Measurements from ENCODE around the gene ISM2.

The ISM2 gene

DNA sequence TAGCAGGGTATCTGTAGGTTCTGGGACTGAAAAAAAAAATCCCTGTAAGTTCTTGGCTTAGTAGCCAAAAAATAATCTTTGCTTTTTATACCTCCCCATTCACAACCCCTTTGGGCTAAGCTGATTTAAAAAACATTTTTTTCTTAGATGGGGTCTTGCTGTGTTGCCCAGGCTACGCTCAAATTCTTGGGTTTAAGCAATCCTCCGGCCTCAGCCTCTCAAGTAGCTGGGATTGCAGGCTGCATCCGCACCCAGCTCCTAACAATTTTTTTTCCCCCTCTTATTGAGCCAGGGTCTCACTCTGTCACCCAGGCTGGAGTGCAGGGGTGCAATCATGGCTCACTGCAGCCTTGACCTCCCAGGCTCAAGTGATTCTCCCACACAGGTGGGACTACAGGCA, 9.1 kb upstream of the ISM2 start:
- no peak for DNase-seq (ENCODE audit: low read depth)

- DNase-seq (ENCODE audit: low read depth): no peak
Observed at GRCh38 chr14:77505031-77505430, 6.4 kb upstream of the ISM2 start.

DNA sequence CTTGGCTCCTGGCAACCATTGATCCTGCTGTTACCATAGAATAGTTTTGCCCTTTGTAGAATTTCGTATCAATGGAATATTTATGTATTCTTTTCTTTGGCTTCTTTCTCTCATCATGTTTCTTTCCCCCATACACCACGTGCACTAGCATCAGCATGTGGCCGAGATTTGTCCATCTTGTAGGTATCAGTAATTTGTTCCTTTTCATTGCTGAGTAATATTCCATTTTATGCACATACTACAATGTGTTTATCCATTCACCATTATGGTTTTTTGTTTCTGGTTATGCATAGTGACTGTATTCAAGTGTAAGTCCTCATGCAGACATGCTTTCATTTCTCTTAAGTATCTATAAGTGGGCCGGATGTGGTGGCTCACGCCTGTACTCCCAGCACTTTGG, 4.5 kb upstream of the ISM2 start:
- DNase-seq (ENCODE audit: low read depth): no peak

DNA sequence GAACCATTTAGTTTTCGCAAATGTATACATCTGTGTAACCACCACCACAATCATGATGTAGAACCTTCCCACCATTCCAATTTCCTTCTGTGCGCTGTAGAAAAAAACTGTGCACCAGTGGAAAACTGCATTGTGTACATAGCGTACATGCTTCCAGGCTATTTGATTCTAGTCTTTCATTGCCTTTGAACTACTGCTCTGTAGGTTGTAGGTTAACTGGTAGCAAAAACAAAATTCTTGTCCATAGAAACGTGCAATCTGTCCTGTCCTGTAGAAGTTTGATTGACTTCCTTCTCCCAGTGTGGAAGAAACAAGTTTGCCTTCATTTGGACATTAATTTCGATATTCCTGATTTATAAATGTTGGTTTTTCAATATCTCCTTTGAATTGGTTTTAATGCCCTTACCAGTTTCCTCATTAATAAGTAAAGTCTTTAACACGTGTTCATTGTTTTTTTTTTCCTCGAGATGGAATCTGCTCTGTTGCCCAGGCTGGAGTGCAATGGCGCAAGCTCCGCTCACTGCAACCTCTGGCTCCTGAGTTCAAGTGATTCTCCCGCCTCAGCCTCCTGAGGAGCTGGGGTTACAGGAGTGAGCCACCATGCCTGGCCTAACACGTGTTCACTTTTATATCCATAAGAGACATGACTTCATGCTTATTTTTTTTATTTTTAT, 3.6 kb upstream of the ISM2 start:
- DNase-seq (ENCODE audit: low read depth): no peak

GRCh38 chr14:77498984-77499527, 440 bp upstream of the ISM2 start:
- DNase-seq (ENCODE audit: low read depth): no peak

DNA sequence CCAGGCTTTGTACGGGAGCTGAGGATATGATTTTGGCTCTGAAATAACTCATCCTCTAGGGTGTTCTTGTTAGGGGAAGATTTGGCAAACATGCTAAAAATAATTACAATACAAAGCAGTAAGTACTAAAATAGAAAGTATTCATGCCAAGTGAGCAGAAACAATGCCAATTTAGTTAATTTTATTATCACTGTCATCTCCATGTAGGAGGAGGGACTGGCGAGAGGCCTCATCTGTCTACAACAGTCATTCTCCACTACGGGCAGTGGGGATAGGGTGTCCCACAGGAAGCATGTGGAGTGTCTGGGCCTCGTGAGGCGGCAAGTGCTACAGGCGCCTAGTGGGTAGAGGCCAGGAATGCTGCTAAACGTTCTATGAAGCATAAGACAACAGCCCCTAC, 3.3 kb downstream of the ISM2 start:
- no peak for DNase-seq (ENCODE audit: low read depth)

- DNase-seq (ENCODE audit: low read depth): no peak
Observed at GRCh38 chr14:77491056-77491455, 7.6 kb downstream of the ISM2 start.

DNA sequence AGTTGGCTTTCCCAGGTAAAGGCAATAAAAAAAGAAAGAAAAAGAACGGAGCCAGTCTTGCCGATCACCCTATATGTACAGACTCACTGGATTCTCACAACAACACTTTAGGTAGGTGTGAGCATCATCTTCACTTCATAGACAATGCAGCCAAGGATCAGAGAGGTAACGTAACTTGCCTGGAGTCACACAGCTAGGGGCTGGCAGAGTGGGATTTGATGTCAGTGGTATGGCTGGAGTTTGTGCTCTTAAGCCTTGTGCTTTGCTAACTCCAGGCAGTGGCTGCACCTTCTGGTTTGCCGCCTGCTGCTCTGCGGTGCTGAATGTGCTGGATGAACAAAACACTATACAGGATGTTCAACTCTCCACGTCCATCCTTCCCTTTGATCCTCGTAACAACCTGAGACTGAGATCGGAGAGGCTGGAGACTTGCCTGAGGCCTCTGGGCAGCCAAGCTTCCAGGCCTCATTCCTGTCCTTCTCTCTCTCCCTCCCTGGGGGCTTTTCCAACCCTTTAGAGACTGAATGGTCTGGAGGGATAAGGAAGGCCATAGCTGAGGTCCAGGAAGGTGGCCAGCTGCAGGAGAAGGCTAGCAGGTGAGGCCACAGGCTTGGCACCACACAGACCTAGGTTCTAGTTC, 8.1 kb downstream of the ISM2 start:
- no peak for DNase-seq (ENCODE audit: low read depth)

- DNase-seq (ENCODE audit: low read depth): no peak
Observed at GRCh38 chr14:77489041-77489440, 9.6 kb downstream of the ISM2 start.

DNA sequence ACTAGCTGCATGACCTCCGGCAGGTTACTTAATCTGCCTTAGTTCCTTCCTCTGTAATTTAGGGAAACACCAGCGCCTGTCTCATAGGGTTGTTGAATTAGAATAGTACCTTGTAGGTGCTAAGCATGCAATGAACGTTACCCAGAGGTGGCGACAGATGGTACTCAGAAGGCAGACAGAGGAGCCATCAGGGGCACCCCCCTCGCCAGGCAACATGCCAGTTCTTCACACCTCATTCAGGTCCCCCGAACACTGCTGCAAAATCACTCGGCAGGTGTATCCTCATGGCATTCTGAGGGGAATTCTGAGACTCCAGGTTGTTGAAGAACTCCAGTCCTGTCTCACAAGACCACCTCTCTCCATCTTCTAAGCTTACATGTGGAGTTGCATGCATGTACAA, 10.1 kb downstream of the ISM2 start:
- no peak for DNase-seq (ENCODE audit: low read depth)

GRCh38 chr14:77485901-77486678, 12.5 kb downstream of the ISM2 start:
- DNase-seq (ENCODE audit: low read depth): peak; percentile 72

DNA sequence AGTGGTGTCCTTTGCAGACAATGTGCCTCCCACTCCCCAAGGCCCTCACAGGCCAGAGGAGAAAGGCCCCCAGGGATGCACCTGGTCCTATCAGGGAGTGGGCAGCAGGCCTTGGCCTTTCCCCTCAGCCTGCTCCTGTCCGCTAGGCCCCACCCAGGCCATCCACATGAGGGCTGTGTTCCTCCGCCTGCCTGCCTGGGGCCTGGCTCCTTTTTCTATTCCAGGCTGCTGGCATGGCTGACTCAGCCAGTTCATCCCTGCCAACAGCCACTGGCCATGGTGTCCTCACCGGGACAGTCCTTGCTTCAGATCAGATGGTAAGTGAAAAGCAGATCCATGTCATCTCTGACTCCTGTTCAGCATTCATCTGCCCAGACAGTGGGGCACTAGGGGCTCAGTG, 13.4 kb downstream of the ISM2 start:
- no peak for DNase-seq (ENCODE audit: low read depth)

- DNase-seq (ENCODE audit: low read depth): no peak
Observed at GRCh38 chr14:77482422-77482821, 16.2 kb downstream of the ISM2 start.

- DNase-seq (ENCODE audit: low read depth): no peak
Observed at GRCh38 chr14:77478796-77479195, 19.8 kb downstream of the ISM2 start.

GRCh38 chr14:77478029-77478428, 20.6 kb downstream of the ISM2 start:
- DNase-seq (ENCODE audit: low read depth): no peak

DNA sequence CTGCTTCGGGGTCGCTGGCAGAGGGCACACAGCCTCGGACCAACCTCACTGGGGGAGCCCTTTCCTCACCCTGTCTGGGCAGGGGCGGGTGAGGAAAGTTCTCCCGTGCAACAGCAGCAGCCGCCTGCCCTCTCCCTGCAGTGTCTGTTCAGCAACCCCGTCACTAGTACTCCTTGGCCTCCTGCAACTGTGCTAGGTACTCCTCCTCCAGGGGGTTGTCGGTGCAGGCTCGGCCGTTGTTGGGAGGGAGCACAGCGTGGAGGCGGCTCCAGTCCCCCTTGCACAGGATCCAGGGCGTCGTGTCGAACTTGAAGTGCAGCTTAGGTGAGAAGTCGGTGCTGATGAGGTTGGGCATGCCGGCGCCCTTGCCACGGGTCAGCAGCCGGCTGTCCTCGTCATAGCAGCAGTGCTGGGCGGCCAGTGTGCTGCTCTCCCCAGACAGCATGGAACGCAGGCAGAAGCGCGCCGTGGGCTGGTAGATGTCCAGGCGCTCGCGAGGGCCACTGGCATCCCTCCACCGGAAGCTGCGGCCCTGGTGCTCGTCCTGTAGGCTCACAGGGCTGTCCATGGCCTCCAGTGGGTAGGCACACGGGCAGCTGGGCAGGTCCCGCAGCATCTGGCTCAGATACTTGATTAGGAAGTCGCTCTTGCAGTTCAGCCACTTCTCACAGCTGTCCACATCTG, 23.0 kb downstream of the ISM2 start:
- DNase-seq (ENCODE audit: low read depth): no peak

GRCh38 chr14:77474479-77475177, 24.0 kb downstream of the ISM2 start:
- no peak for DNase-seq (ENCODE audit: low read depth)

- no peak for DNase-seq (ENCODE audit: low read depth)
Observed at GRCh38 chr14:77473921-77474320, 24.7 kb downstream of the ISM2 start.

- no peak for DNase-seq (ENCODE audit: low read depth)
Observed at GRCh38 chr14:77470224-77470870, 28.3 kb downstream of the ISM2 start.

GRCh38 chr14:77469539-77469938, 29.1 kb downstream of the ISM2 start:
- DNase-seq (ENCODE audit: low read depth): no peak

GRCh38 chr14:77469067-77469505, 29.5 kb downstream of the ISM2 start:
- DNase-seq (ENCODE audit: low read depth): peak; percentile 5
